ENCODE measurements around the gene RPS21.

Gene RPS21

DNA sequence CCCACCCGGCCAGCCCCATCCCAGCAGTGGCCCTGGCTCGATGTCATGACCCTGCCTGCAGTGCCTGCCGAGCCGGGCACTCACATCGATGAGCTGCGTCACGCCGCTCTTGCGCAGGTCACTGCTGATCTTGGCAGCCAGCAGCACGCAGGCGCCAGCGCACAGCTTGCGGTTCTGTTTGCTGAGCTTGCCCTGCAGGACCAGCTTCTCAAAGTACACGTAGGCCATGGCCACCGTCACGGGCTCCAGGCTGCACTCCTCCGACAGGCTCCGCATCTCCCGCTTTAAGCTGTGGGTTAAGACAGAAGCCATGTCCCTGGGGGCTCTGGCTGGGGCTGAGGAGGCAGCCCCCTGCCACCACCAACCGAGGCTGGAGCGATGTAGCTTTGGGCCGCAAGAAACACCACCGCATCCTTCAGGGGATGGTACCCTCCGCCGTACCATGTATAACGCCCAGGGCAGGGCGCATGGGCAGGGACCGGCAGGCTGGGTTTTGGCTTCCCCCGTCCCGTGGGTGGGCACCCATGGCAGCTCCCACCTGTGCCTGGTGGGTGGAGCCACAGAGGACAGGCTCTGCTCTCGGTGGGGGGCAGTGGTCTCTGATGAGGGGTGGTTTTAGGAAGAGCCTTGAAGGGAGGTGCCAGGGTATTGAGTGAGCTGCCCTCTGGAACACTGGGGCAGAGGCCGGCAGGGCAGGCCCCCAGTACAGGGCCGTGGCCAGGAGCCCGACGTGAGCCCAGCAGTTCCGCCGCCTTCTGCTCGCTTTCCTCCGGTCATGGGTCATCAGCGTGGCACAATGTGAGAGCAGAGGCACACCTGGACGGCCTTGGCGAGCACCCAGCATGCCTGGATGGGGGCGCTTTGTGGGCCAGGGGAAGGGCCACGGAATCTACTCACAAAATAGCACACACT lies 4.5 kb downstream of the RPS21 start:
- H3K27ac ChIP-seq (ENCODE audit: low read depth in 2 of 2, low read length in 2 of 2): no peak overlapping the region
- no peak overlapping the region for H3K9ac ChIP-seq (ENCODE audit: low read depth in 1 of 2, low read length in 2 of 2)
- H3K4me1 ChIP-seq (ENCODE audit: control insufficient read depth in 2 of 2, insufficient read depth in 2 of 2, low read length in 2 of 2): peaks cover 10 to 16% of the 10 kb centered on the region in 2 donors
- no peaks in the 10 kb centered on the region for H3K27me3 ChIP-seq (ENCODE audit: control insufficient read depth in 2 of 2, insufficient read depth in 2 of 2, low read length in 2 of 2)
- H3K9me3 ChIP-seq (ENCODE audit: control insufficient read depth in 2 of 2, low read length in 2 of 2): no peaks in the 10 kb centered on the region
- H3K4me3 ChIP-seq (ENCODE audit: low read length in 2 of 2): no peak overlapping the region
- peaks cover 13 to 40% of the 10 kb centered on the region in 2 donors for H3K36me3 ChIP-seq (ENCODE audit: control insufficient read depth in 2 of 2, insufficient read depth in 2 of 2, low read length in 2 of 2)

DNA sequence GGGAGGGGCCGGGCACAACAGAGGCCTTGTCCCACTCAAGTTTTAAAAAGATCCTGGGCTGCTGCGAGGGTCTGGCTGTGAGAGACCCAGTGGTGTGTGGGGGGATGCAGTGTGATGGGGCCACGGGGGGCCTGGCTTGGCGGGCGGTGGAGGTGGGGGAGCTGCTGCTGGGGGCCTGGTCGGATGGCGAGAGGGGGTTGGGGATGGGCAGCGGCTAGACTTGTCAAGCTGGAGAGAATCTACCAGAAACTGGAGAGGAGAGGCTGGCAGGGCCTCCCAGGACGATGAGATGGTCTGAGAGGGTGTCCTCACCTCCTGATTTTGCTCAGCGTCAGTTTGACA lies 5.1 kb downstream of the RPS21 start:
- Histone ChIP-seq H3K9ac (ENCODE audit: low read depth in 1 of 2, low read length in 2 of 2) (no peak overlapping the region), H3K36me3 (ENCODE audit: control insufficient read depth in 2 of 2, insufficient read depth in 2 of 2, low read length in 2 of 2) (peaks cover 13 to 40% of the 10 kb centered on the region in 2 donors), H3K27ac (ENCODE audit: low read depth in 2 of 2, low read length in 2 of 2) (no peak overlapping the region), H3K27me3 (ENCODE audit: control insufficient read depth in 2 of 2, insufficient read depth in 2 of 2, low read length in 2 of 2) (no peaks in the 10 kb centered on the region), H3K9me3 (ENCODE audit: control insufficient read depth in 2 of 2, low read length in 2 of 2) (no peaks in the 10 kb centered on the region), H3K4me3 (ENCODE audit: low read length in 2 of 2) (no peak overlapping the region), H3K4me1 (ENCODE audit: control insufficient read depth in 2 of 2, insufficient read depth in 2 of 2, low read length in 2 of 2) (peaks cover 10 to 16% of the 10 kb centered on the region in 2 donors)

- Histone ChIP-seq H3K4me1 (ENCODE audit: control insufficient read depth in 2 of 2, insufficient read depth in 2 of 2, low read length in 2 of 2) (peaks cover 4 to 11% of the 10 kb centered on the region in 2 donors), H3K4me3 (ENCODE audit: low read length in 2 of 2) (no peak overlapping the region), H3K9ac (ENCODE audit: low read depth in 1 of 2, low read length in 2 of 2) (no peak overlapping the region), H3K27ac (ENCODE audit: low read depth in 2 of 2, low read length in 2 of 2) (no peak overlapping the region), H3K36me3 (ENCODE audit: control insufficient read depth in 2 of 2, insufficient read depth in 2 of 2, low read length in 2 of 2) (peaks cover 13 to 40% of the 10 kb centered on the region in 2 donors), H3K27me3 (ENCODE audit: control insufficient read depth in 2 of 2, insufficient read depth in 2 of 2, low read length in 2 of 2) (no peaks in the 10 kb centered on the region), H3K9me3 (ENCODE audit: control insufficient read depth in 2 of 2, low read length in 2 of 2) (no peaks in the 10 kb centered on the region)
These were observed 5.9 kb downstream of the RPS21 start for GRCh38 chr20:62392621-62393334.

GRCh38 chr20:62393335-62393665 lies 6.4 kb downstream of the RPS21 start:
- Histone ChIP-seq H3K4me3 (ENCODE audit: low read length in 2 of 2) (no peak overlapping the region), H3K36me3 (ENCODE audit: control insufficient read depth in 2 of 2, insufficient read depth in 2 of 2, low read length in 2 of 2) (peaks cover 11 to 40% of the 10 kb centered on the region in 2 donors), H3K27me3 (ENCODE audit: control insufficient read depth in 2 of 2, insufficient read depth in 2 of 2, low read length in 2 of 2) (no peaks in the 10 kb centered on the region), H3K27ac (ENCODE audit: low read depth in 2 of 2, low read length in 2 of 2) (no peak overlapping the region), H3K9me3 (ENCODE audit: control insufficient read depth in 2 of 2, low read length in 2 of 2) (no peaks in the 10 kb centered on the region), H3K4me1 (ENCODE audit: control insufficient read depth in 2 of 2, insufficient read depth in 2 of 2, low read length in 2 of 2) (peaks cover 0 to 5% of the 10 kb centered on the region in 2 donors), H3K9ac (ENCODE audit: low read depth in 1 of 2, low read length in 2 of 2) (no peak overlapping the region)

DNA sequence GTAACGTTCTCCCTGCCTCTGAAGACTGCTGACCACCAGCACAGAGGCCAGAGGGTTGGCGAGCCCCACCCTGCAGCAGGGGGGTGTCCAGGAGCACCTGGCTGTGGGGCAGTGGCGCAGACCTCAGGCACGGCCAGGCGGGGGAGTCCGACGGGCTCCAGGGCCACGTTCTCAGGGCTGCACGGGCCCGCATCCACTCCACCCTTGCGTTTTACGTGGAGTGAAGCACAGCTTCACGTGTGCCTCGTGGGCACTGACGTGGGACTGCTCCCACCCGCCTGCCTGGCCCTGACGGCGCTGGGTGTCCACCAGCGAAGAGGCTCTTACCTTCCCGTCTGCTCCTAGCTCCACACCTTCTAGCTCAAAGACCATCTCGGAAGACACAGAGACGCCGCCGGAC lies 6.9 kb downstream of the RPS21 start:
- peaks cover 6 to 35% of the 10 kb centered on the region in 2 donors for H3K36me3 ChIP-seq (ENCODE audit: control insufficient read depth in 2 of 2, insufficient read depth in 2 of 2, low read length in 2 of 2)
- H3K27ac ChIP-seq (ENCODE audit: low read depth in 2 of 2, low read length in 2 of 2): no peak overlapping the region
- no peaks in the 10 kb centered on the region for H3K9me3 ChIP-seq (ENCODE audit: control insufficient read depth in 2 of 2, low read length in 2 of 2)
- no peaks in the 10 kb centered on the region for H3K27me3 ChIP-seq (ENCODE audit: control insufficient read depth in 2 of 2, insufficient read depth in 2 of 2, low read length in 2 of 2)
- H3K9ac ChIP-seq (ENCODE audit: low read depth in 1 of 2, low read length in 2 of 2): no peak overlapping the region
- peaks cover 0 to under 1% of the 10 kb centered on the region in 2 donors for H3K4me1 ChIP-seq (ENCODE audit: control insufficient read depth in 2 of 2, insufficient read depth in 2 of 2, low read length in 2 of 2)
- H3K4me3 ChIP-seq (ENCODE audit: low read length in 2 of 2): no peak overlapping the region

DNA sequence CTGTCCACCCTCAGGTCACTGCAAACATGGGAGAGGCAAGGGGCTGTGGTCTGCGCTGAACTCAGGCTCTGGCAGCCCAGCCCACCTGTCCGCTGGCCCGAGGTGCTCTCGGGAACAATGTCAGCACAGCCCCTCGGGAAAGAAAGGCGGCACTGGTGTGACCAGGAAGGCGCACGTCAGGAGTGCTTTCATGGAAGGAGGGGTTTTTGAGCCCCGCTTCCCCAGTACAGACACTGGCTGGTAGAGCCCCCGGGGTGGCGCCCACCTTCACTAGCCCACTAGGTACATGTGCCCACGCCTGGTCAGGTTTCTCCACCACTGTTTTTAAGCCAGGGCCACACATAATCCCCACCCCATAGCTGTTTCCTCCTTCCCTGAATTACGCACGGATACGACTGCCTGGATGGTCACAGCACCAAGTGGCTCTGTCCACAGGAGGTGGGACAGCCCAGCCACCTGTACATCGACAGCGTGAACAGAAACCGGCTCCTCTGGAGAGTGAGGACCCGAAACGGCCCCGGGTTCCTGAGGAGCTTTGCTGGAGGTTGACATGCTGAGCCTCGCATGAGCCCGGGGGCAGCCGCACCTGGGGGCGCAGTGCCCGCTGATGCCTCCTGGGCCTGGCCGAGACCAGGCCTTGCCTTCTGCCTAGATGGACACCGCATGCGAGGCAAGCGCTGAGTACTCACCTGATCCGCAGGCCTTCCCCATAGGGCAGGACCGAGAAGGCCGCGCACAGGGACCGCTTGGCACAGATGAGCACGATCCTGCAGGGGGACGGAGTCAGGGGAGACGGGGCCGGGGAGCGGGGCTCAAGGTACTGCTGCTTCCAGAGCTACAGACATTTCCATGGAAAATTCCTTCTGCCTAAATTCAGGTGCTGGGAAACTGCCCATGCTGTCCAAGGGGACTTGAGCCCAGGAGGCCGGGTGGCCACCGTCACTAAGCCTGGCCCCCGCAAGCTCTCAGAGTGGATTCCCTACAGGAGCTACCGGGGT lies 7.6 kb downstream of the RPS21 start:
- H3K4me3 ChIP-seq (ENCODE audit: low read length in 2 of 2): no peak overlapping the region
- peaks cover 6 to 27% of the 10 kb centered on the region in 2 donors for H3K36me3 ChIP-seq (ENCODE audit: control insufficient read depth in 2 of 2, insufficient read depth in 2 of 2, low read length in 2 of 2)
- H3K4me1 ChIP-seq (ENCODE audit: control insufficient read depth in 2 of 2, insufficient read depth in 2 of 2, low read length in 2 of 2): no peaks in the 10 kb centered on the region
- no peak overlapping the region for H3K27ac ChIP-seq (ENCODE audit: low read depth in 2 of 2, low read length in 2 of 2)
- H3K27me3 ChIP-seq (ENCODE audit: control insufficient read depth in 2 of 2, insufficient read depth in 2 of 2, low read length in 2 of 2): no peaks in the 10 kb centered on the region
- H3K9me3 ChIP-seq (ENCODE audit: control insufficient read depth in 2 of 2, low read length in 2 of 2): no peaks in the 10 kb centered on the region
- H3K9ac ChIP-seq (ENCODE audit: low read depth in 1 of 2, low read length in 2 of 2): no peak overlapping the region

DNA sequence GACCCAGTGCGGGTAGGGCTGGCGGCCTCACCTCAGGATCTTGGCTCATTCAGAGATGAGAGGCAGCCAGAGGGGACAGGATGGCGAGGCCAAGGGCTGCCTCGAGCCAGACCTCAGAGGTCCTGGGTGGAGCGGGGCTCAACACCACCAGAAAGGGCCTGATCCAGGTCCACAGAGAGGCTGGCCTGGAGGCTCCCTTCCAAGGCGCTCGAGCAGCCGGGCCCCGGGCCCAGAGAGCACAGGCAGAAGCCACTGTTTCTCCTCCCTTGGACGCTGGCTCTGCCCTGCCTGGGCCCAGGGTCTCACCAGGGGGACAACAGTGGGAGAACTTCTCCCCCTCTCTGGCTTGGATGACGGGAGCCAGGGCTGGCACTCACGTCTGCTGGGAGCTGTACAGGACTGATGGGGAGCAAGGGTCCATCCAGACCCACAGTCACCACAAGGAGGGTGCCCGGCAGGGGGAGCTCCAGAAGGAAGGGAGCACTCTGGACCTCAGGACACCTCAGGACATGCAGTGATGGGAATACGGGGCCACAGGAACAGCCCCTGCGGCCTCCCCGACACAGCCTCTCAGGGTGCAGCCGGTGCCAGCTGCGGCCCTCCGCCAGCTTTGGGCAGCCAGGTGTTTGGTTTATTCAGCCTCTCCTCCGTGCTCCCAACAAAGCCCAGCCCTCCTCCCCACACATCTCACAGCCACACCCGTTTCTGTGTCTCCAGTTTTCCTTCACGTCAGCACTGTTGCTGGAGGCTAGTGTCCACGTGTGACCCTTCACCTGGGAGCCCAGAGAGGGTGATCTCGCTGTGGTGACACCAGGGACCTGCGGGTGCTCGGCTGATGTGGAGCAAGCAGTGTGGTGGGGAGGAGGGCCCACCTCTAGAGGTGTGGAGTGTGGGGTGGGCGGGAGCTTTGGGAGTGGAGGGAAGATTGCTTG lies 8.7 kb downstream of the RPS21 start:
- Histone ChIP-seq H3K36me3 (ENCODE audit: control insufficient read depth in 2 of 2, insufficient read depth in 2 of 2, low read length in 2 of 2) (peaks cover 0 to 20% of the 10 kb centered on the region in 2 donors), H3K27ac (ENCODE audit: low read depth in 2 of 2, low read length in 2 of 2) (no peak overlapping the region), H3K9me3 (ENCODE audit: control insufficient read depth in 2 of 2, low read length in 2 of 2) (no peaks in the 10 kb centered on the region), H3K9ac (ENCODE audit: low read depth in 1 of 2, low read length in 2 of 2) (no peak overlapping the region), H3K4me3 (ENCODE audit: low read length in 2 of 2) (no peak overlapping the region), H3K27me3 (ENCODE audit: control insufficient read depth in 2 of 2, insufficient read depth in 2 of 2, low read length in 2 of 2) (no peaks in the 10 kb centered on the region), H3K4me1 (ENCODE audit: control insufficient read depth in 2 of 2, insufficient read depth in 2 of 2, low read length in 2 of 2) (no peaks in the 10 kb centered on the region)

- no peak overlapping the region for H3K4me3 ChIP-seq (ENCODE audit: low read length in 2 of 2)
- peaks cover 0 to 18% of the 10 kb centered on the region in 2 donors for H3K36me3 ChIP-seq (ENCODE audit: control insufficient read depth in 2 of 2, insufficient read depth in 2 of 2, low read length in 2 of 2)
- no peaks in the 10 kb centered on the region for H3K4me1 ChIP-seq (ENCODE audit: control insufficient read depth in 2 of 2, insufficient read depth in 2 of 2, low read length in 2 of 2)
- no peak overlapping the region for H3K9ac ChIP-seq (ENCODE audit: low read depth in 1 of 2, low read length in 2 of 2)
- H3K9me3 ChIP-seq (ENCODE audit: control insufficient read depth in 2 of 2, low read length in 2 of 2): no peaks in the 10 kb centered on the region
- H3K27me3 ChIP-seq (ENCODE audit: control insufficient read depth in 2 of 2, insufficient read depth in 2 of 2, low read length in 2 of 2): no peaks in the 10 kb centered on the region
- H3K27ac ChIP-seq (ENCODE audit: low read depth in 2 of 2, low read length in 2 of 2): no peak overlapping the region
These were observed 9.7 kb downstream of the RPS21 start for GRCh38 chr20:62396367-62397239.
